Measurements from ENCODE around the gene SAT1. TPM values are rescaled to one million over a fixed set of nuclear protein-coding genes. Genes with fewer than 3 reads are reported as not detected.
"Not testable (repeated sequence)": the region's sequence is repeated elsewhere in the genome, so short reads cannot be mapped to it uniquely, and the experiment has no call there.

SAT1 gene
- total RNA-seq, 1 donor from 2014 or later = 31.4 TPM

- Mint-ChIP-seq H3K27me3 (ENCODE audit: unreplicated experiment) (no peaks in the 10 kb centered on the region), H3K4me3 (ENCODE audit: unreplicated experiment) (no peak overlapping the region), H3K36me3 (ENCODE audit: unreplicated experiment) (no peaks in the 10 kb centered on the region), H3K9me3 (ENCODE audit: unreplicated experiment) (peaks cover 1% of the 10 kb centered on the region), H3K27ac (ENCODE audit: unreplicated experiment) (no peak overlapping the region), H3K4me1 (ENCODE audit: low read depth, unreplicated experiment) (no peaks in the 10 kb centered on the region)
- DNase-seq = no peak
- TF ChIP-seq CTCF (IDR thresholded peaks at IDR 0.05; ENCODE audit: partially characterized antibody, unreplicated experiment) = no peak
These were observed 17.5 kb upstream of the SAT1 start for GRCh38 chrX:23765449-23765848.

DNA sequence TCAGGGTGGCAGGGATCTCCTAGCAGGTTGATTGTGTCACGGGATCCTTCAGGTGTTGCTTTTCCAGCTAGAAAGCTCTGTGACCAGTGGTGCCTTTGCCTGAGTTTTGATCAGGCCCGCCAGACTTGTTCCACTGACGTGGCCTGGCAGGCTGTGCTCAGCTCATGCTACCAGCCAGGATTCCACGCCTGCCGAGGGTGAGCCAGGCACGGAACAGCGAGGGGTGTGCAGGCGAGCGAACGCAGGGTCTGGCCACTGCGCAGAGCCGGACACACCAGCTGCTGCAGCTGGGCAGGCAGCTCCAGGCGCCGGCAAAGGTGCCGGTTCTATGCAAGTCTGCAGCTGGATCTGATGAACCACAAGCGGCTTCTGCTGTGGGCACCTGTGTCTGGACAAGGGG, 17.1 kb upstream of the SAT1 start:
- Mint-ChIP-seq H3K27ac (ENCODE audit: unreplicated experiment) (no peak overlapping the region), H3K4me1 (ENCODE audit: low read depth, unreplicated experiment) (no peaks in the 10 kb centered on the region), H3K27me3 (ENCODE audit: unreplicated experiment) (no peaks in the 10 kb centered on the region), H3K9me3 (ENCODE audit: unreplicated experiment) (peaks cover 1% of the 10 kb centered on the region), H3K4me3 (ENCODE audit: unreplicated experiment) (no peak overlapping the region), H3K36me3 (ENCODE audit: unreplicated experiment) (no peaks in the 10 kb centered on the region)
- DNase-seq = no peak
- no peak for TF ChIP-seq CTCF (IDR thresholded peaks at IDR 0.05; ENCODE audit: partially characterized antibody, unreplicated experiment)

DNA sequence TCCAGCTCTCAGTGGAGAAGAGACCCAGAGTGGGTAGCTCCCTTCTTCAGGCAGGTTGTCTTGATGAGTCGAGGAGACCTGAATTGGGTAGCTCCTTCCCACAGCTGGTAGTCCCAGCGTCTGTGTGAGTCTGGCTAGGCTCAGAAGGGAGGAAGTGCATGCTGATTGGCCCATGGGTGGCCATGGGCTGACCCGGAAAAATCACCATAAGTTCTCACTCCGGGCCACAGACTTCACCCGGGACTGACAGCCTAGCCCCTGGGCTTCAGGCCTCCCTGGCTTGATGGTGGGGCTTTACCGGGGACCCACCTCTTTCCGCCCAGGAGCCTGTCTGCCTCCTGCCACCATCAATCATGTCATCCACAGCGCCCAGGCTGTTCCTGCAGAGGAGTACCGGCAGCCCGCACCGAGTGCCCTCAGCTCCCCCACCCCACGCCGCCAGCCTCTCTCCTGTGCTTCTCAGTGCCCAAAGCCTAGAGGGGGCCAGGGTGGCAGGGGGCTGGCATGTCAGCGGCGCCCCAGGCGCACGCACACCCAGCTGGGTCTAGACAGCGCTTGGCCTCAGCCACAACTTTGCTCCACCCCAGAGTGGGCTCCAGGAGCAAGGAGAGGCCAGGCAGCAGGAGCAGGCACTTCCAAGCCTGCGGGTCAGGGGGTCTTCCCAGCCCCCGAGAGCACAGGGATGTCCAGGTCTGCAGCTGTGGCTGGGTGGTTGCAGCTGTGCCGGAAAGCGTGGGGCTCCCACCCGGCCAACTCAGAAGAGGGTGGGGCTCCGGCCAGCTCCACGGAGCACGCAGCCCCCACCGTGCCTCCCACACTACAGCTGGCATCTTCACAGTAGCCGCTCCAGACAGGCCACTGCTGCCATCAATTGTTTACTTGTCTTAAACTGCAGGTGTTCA, 16.1 kb upstream of the SAT1 start:
- no peak for TF ChIP-seq CTCF (IDR thresholded peaks at IDR 0.05; ENCODE audit: partially characterized antibody, unreplicated experiment)
- H3K4me1 Mint-ChIP-seq (ENCODE audit: low read depth, unreplicated experiment) = no peaks in the 10 kb centered on the region
- peaks cover 1% of the 10 kb centered on the region for H3K9me3 Mint-ChIP-seq (ENCODE audit: unreplicated experiment)
- H3K36me3 Mint-ChIP-seq (ENCODE audit: unreplicated experiment) = no peaks in the 10 kb centered on the region
- no peak overlapping the region for H3K27ac Mint-ChIP-seq (ENCODE audit: unreplicated experiment)
- no peaks in the 10 kb centered on the region for H3K27me3 Mint-ChIP-seq (ENCODE audit: unreplicated experiment)
- DNase-seq = no peak
- H3K4me3 Mint-ChIP-seq (ENCODE audit: unreplicated experiment) = no peak overlapping the region

DNA sequence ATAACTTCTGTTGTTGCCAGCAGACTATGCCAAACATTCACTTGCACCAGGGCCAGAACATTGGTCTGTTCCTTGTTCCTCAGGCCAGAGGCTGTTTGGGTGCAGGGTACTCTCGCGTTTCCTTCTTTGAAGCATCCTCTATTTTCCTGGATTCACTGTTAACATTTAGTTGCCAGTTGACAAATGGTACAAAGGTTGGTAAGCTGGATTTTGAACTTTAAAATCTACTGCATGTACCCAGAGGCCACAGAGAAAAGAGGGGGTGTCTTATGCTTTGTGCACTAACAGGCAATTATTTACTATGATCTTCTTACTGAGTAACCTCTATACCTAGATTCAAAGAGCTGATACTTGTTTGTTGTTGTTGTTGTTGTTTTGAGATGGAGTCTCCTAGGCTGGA, 12.8 kb upstream of the SAT1 start:
- Mint-ChIP-seq H3K36me3 (ENCODE audit: unreplicated experiment) (no peaks in the 10 kb centered on the region), H3K9me3 (ENCODE audit: unreplicated experiment) (peaks cover 1% of the 10 kb centered on the region), H3K4me3 (ENCODE audit: unreplicated experiment) (no peak overlapping the region), H3K27ac (ENCODE audit: unreplicated experiment) (no peak overlapping the region), H3K27me3 (ENCODE audit: unreplicated experiment) (no peaks in the 10 kb centered on the region), H3K4me1 (ENCODE audit: low read depth, unreplicated experiment) (no peaks in the 10 kb centered on the region)
- TF ChIP-seq CTCF (IDR thresholded peaks at IDR 0.05; ENCODE audit: partially characterized antibody, unreplicated experiment) = no peak
- DNase-seq = no peak

DNA sequence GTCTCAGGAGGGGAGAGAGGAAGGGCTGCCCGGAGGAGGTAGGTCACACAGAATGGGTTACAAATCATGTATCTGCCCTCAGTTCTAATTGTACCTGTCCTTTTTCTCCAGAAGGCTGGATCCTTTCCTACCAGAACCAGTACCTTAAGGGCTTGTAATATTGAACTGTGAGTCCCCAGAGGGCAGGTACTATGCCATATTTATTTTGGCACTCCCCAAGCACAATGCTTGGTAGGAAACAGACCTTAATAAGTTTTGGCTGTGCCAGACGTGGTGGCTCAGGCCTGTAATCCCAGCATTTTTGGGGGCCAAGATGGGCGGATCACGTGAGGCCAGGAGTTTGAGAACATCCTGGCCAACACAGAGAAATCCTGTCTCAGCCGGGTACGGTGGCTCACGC, 11.9 kb upstream of the SAT1 start:
- H3K9me3 Mint-ChIP-seq (ENCODE audit: unreplicated experiment); H3K4me3 Mint-ChIP-seq (ENCODE audit: unreplicated experiment); DNase-seq; H3K36me3 Mint-ChIP-seq (ENCODE audit: unreplicated experiment); H3K27ac Mint-ChIP-seq (ENCODE audit: unreplicated experiment); H3K27me3 Mint-ChIP-seq (ENCODE audit: unreplicated experiment); H3K4me1 Mint-ChIP-seq (ENCODE audit: low read depth, unreplicated experiment): not testable (repeated sequence)
